Mononuclear cell (primary cell): ENCODE results near the gene SLC35A2. TPM values are rescaled to one million over a fixed set of nuclear protein-coding genes. Genes with fewer than 3 reads are reported as not detected.
A peak's percentile ranks its signal among the peaks of the same experiment; 100 is the strongest.
"Not testable (repeated sequence)": the region's sequence is repeated elsewhere in the genome, so short reads cannot be mapped to it uniquely, and the experiment has no call there.

Experiments
- H3K27me3 ChIP-seq: 2 replicates; pipeline ENCODE4 v1.6.0; 2011; ENCODE audit warnings: low read length, control low read depth; ENCODE audit not compliant: insufficient read depth
- H3K4me1 ChIP-seq: 2 replicates; pipeline ENCODE4 v1.5.1; 2011; ENCODE audit warnings: mild to moderate bottlenecking, low read length, control low read depth; ENCODE audit not compliant: insufficient read depth
- H3K4me3 ChIP-seq: 2 replicates; pipeline ENCODE4 v1.5.1; 2011; ENCODE audit warnings: mild to moderate bottlenecking, low read length, moderate library complexity
- H3K9me3 ChIP-seq: 2 replicates; pipeline ENCODE4 v1.5.1; 2011; ENCODE audit warnings: low read depth, mild to moderate bottlenecking, control low read depth, low read length
- total RNA-seq: library from RNA; depleted of rRNA; stranded (reverse); fragments of >200 nt; gene quantifications from one replicate; pipeline ENCODE4 v1.2.3, GENCODE V29; 2012

SLC35A2 gene
- total RNA-seq, 1 donor: 8.5 TPM

DNA sequence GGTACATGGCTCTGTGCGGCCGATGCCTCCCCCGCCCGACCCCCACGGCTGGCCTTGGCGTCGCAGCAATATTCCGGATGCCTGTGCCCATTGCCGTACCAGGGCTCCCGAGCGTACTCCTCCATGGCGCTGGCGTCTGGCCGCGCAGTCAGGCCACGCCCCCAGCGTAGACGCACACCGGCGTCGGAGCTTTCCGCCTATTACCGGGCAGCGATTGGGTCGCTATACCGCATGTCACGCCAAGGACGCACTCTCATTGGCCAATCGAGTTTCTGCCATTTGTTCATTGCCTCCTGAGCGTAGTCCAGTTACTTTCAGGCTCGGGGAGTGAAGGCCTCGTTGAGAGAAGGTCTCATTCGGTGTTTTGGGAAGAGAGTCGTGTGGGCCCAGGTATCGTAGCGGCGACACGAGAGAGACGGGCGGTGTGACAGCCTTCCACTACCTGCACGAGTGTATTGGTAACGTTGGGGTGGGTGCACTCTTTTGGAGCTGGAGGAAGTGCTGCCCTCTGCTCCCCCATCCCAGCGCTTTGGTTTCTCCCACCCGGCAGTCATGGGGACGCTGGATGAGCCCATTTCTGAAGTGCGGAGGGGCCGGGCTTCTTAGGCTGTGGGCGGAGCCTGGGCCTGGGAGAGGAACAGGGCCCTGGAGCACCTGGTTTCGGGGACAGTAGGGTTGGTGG, 13.7 kb downstream of the SLC35A2 start, which contains the start of the genes PQBP1 and TIMM17B:
Gene PQBP1 (plus strand): TSS at position 306 of the 682 bp plus-strand sequence. CDS start 580 bp downstream, outside the sequence.
Gene TIMM17B (minus strand): TSS at position 144 of the 682 bp plus-strand sequence. CDS start 19 bp downstream, at position 125.
- Histone ChIP-seq H3K4me3 (peak within 1 kb of the TSS; percentile 80), H3K27me3 (no peaks in the 10 kb centered on the region), H3K9me3 (no peaks in the 10 kb centered on the region), H3K4me1 (peaks cover 26% of the 10 kb centered on the region)

DNA sequence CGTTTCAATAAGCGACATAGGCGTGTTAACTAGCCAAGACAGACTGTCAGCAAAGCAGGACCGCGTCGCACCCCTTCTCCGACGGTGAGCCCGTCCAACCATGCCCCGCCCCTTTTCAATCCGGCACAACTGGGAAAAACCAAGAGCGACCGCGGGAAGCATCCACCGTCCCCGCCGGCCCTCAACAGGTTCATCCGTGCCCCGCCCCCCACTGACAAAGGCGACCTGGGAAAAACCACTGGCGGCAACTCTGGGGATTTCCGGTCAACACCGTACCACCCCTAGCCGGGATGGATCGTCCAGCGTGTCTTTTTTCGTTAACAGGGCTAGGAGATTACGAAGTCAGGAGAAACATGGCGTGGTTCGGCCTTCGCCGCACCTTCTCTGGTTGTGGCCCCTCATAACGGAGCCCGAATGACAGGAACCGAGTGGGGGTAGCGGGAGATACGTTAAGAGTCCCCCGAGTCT, 14.3 kb downstream of the SLC35A2 start:
- Histone ChIP-seq H3K27me3 (no peaks in the 10 kb centered on the region), H3K4me3 (peak overlapping the region; percentile 80), H3K9me3 (no peaks in the 10 kb centered on the region), H3K4me1 (peaks cover 28% of the 10 kb centered on the region)

DNA sequence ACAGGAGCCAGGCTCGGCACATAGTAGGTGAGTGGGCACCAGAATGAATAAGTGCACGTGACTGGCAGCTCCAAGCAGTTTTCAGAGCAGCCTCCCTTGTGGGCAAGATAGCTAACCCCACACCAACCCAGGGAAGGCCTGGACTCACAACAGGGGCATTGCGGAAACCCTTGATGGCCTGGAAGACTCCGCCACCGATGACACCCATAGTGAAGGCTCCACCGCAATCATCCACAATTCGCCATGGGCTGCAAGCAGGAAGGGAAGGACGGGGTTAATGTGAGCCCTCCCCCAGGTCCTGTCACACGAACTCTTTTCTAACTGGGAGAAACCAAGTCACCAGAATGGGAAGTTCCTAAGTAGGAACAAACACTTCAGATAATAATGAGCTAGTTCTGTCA, 14.8 kb downstream of the SLC35A2 start:
- Histone ChIP-seq H3K4me1 (peaks cover 33% of the 10 kb centered on the region), H3K9me3 (no peaks in the 10 kb centered on the region), H3K4me3 (peak overlapping the region; percentile 80), H3K27me3 (no peaks in the 10 kb centered on the region)

DNA sequence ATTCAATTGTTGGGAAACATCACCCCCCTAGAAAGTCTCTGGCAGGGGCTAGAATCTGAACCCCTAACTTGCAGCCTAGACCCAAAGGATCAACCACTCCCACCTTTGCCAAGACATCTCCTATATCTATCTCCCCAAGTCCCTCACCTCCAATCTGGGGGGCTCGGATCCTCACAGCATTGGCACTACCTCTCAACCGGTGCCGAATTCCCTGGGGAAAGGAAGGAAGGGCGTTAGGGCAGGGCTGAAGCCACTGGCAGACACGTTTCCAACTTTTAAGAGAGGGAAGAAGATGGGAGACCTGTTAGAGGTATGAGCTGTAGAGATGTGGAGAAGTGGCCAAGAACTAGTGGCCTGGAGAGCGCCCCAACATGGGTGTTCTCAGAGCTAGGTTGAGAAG, 16.6 kb downstream of the SLC35A2 start:
- no peaks in the 10 kb centered on the region for H3K9me3 ChIP-seq
- H3K27me3 ChIP-seq: no peaks in the 10 kb centered on the region
- peaks cover 38% of the 10 kb centered on the region for H3K4me1 ChIP-seq
- H3K4me3 ChIP-seq: no peak overlapping the region

DNA sequence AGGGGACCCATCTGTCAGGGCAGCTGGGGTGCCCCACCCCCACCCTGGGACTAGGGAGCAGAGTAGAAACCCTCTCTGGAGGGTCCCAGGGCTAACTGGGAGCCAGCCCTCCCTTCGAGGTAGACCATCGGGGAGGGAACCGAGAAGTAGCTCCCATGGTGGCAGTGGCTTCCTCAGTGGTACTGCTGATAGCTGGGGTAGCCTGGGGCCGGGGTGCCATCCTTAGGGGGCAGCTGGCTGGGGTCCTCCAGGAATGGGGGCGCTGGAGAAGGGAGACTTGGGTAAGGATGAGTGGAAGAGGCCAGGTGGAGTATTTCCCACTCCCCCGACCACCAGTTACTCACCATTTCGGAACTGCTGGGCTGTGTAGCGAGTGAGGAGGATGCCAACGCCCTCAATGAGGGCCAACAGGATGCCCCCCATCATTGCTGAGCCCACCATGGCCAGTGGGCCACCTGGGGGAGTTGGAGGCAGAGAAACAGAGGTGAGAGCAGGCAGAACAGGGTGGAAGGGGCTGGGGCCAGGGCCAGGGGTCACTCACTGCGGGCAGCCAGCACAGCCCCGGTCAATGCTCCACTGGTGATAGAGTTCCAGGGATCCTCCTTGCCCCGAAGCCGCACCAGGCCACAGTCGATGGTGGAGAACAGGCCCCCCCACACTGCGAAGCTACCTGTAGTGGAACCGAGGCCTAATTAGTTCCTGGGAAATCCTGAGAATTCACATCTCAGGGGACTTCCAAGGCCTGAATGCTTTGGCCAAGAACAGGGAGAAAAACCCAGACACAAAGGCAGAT, 17.7 kb downstream of the SLC35A2 start:
- no peaks in the 10 kb centered on the region for H3K9me3 ChIP-seq
- no peak overlapping the region for H3K4me3 ChIP-seq

DNA sequence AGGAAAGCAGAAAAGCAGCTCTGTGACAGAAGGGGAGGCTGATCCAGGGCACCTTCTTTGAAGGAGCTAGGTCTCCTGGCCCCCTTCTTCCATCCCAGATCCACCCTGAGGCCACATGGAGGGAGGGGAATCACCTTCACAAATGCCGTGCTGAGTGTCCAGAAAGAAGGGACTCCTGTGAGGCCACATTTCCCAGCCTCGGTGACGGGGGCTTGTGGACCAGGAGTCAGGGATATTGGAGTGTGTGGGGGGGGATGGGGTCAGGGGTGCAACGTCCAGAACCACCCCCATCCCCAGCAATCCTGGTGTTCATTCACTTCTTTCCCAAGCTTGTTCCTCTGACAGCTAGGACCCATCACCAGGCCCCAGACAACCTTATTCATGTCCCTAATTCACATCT, 18.6 kb downstream of the SLC35A2 start:
- no peaks in the 10 kb centered on the region for H3K27me3 ChIP-seq
- H3K4me1 ChIP-seq: peaks cover 25% of the 10 kb centered on the region
- no peak overlapping the region for H3K4me3 ChIP-seq
- no peaks in the 10 kb centered on the region for H3K9me3 ChIP-seq

More for the DNA sequence above, 17.7 kb downstream of the SLC35A2 start:
- Histone ChIP-seq H3K27me3 (no peaks in the 10 kb centered on the region), H3K4me1 (peaks cover 30% of the 10 kb centered on the region)

DNA sequence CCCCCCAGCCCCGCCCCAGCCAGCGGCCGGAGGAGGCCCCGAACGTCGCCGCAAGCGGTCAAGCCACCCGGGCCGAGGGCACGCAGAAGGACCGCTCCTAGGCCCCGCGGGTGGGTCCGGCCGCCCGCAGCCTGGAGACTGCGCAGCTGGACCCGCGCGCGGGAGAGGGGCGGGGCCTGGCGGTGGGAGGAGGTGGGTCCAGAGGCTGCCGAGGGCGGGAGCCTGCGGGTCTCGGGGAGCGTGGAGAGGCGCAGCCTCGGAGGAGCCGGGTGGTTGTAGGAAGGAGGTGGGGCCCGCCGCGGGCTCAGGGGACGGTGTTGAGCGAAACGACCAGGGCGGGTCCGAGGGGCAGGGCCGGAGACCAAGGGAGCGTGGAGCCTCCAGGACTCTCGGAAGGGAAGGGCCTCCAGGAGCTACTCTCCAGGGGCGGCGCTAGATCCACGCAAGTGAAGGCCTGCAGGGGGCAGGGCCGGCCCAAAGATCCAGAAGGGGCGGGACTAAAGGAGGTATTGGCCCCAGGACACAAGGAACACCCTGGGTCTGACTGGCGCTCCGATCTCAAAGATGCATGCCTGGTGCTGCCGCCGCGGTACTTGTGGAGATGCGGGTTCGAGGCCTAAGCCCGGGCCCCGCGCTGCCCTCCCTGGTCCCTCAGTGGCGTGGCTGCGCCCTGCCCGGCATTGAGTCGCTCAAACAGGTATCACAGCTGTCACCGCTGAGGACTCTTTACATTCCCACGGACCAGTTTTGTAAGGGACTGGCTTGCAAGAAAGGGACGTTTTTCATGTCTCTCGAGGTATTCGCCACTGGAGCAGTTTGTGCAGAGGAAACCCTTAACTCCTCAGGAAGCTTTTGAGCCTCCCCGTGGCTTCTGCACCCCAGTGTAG, 19.8 kb downstream of the SLC35A2 start:
- Histone ChIP-seq H3K27me3 (no peaks in the 10 kb centered on the region), H3K4me1 (peaks cover 21% of the 10 kb centered on the region), H3K4me3 (peak overlapping the region; percentile 40), H3K9me3 (no peaks in the 10 kb centered on the region)

DNA sequence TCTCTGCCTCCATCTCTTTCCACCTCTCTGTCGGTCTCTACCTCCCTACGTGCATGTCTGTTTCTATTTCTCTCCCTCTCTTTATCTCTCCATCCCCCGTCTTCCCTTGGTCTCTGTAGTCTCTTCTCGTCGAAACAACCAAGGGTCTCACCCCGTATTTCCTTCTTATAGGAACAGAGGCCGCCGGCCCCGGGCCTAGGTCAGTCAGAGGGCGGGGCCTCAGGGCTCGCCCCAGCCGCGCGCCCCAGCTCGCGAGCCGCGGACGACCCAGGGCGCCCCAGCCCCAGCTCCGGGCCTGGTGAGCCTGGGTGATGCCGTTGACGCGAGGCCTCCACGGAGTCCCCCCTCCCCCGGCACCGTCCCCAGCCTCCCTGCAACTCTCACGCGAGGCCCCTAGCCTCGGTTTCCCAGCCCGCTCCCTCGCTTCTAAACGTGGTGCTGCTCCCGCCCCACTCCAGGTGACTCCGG, 20.5 kb downstream of the SLC35A2 start:
- Histone ChIP-seq H3K4me3 (peak overlapping the region; percentile 40), H3K27me3 (no peaks in the 10 kb centered on the region), H3K4me1 (peaks cover 14% of the 10 kb centered on the region), H3K9me3 (no peaks in the 10 kb centered on the region)

DNA sequence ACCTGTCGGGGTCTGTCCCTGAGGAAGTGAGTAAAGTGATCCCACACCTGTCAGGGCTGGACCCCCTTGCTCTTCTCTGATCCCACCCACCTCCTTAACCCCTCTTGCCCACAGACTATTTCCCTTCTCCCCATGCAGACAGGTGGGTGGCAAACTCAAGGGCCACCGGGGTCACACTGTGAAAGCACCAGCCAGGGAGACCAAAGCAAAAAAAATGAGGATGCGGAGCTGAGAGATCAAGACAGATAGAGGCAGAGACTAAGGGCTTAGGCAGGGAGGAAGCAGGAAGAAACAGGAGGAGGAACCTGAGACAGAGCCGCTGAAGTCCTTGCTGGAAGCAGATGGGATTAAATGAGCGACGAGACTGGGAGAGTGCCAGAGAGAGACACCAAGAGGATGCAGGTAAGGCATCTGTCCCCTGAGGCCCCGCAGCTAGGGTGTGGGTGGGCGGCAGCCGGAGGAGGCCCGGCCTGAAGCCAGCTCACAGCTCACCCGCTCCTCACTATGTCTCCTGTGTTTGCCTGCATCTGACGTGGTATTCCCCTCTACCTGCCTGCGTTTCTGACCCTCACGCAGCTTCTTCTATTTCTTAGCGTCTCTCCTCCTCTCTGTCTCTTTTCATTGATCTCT, 21.0 kb downstream of the SLC35A2 start:
- no peaks in the 10 kb centered on the region for H3K27me3 ChIP-seq
- H3K4me1 ChIP-seq: peaks cover 14% of the 10 kb centered on the region
- peak overlapping the region; percentile 40 for H3K4me3 ChIP-seq
- H3K9me3 ChIP-seq: no peaks in the 10 kb centered on the region

DNA sequence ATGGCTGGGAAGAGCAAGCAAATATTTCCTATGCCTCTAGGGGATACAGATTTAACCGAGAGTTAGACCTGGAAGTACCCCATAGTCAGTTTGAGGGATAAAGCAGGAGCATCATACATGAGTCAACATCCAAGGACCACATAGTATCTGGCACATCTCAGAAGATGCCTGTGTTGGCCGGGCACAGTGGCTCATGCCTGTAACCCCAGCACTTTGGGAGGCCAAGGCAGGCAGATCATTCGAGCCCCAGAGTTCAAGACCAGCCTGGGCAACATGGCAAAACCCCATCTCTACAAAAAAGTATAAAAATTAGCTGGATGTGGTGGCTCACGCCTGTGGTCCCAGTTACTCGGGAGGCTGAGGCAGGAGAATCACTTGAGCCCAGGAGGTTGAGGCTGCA, 24.9 kb downstream of the SLC35A2 start:
- H3K27me3 ChIP-seq, H3K4me1 ChIP-seq, H3K9me3 ChIP-seq, H3K4me3 ChIP-seq: not testable (repeated sequence)

DNA sequence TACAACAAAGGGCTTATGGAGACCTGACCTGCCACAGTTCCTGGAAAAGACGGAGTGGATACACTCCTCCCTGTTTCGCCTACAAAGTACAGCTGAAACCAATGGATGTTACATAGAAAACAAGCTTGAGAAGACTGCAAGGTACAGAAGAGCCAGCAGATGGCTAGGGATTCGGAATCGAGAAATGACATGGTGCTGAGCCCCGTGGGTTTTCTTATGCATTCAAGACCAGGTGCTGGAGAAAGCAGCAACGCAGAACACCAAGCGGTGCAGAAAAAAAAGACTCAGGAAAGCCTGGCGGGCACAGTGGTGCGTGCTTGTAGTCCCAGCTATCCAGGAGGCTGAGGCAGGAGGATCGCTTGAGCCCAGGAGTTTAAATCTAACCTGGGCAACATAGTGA, 27.7 kb downstream of the SLC35A2 start:
- Histone ChIP-seq H3K9me3 (no peaks in the 10 kb centered on the region), H3K27me3 (no peaks in the 10 kb centered on the region), H3K4me1 (no peaks in the 10 kb centered on the region), H3K4me3 (no peak overlapping the region)

DNA sequence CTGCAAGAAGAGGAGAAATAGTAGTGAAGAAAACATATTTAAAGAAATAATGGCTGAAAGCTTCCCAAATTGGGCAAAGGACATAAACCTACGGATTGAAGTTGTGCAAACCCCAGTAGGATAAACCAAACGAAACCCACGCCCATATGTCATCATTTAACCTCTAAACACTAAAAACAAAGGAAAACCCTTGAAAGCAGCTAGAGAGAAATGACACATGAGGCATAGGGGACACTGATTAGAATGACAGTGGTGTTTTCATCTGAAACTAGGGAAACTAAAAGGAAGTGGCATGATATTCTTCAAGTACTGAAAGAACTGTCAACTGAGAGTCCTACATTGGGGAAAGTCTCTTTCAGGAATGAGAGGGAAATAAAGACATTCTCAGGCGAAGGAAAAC, 34.5 kb downstream of the SLC35A2 start:
- not testable (repeated sequence) for H3K9me3 ChIP-seq, H3K4me1 ChIP-seq, H3K4me3 ChIP-seq, H3K27me3 ChIP-seq

DNA sequence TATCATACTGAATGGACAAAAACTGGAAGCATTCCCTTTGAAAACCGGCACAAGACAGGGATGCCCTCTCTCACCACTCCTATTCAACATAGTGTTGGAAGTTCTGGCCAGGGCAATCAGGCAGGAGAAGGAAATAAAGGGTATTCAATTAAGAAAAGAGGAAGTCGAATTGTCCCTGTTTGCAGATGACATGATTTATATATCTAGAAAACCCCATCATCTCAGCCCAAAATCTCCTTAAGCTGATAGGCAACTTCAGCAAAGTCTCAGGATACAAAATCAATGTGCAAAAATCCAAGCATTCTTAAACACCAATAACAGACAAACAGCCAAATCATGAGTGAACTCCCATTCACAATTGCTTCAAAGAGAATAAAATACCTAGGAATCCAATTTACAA, 39.4 kb downstream of the SLC35A2 start:
- H3K4me3 ChIP-seq, H3K4me1 ChIP-seq, H3K27me3 ChIP-seq, H3K9me3 ChIP-seq: not testable (repeated sequence)

DNA sequence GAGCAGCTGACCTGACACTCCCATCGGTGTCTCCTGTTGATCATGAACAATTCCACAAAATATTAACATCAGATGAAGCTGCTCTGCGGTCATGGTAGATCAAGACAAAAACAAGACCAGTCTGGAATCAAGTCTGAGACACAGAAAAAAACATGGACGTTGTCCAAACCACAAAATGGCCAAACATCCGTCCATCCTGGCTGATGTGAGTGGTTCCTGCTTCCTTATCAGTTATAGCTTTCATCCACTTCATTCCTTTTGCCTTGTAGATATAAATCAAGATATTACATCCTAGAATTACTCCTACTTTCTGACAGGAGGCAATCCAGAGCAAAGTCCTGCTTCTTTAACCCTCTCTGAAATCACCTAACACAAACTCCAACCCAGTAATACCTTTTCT, 47.2 kb downstream of the SLC35A2 start:
- Histone ChIP-seq H3K27me3 (no peaks in the 10 kb centered on the region), H3K9me3 (no peaks in the 10 kb centered on the region), H3K4me3 (no peak overlapping the region), H3K4me1 (no peaks in the 10 kb centered on the region)
